ENCODE results near the gene KCNE3. TPM values are rescaled to one million over a fixed set of nuclear protein-coding genes. Genes with fewer than 3 reads are reported as not detected.
"Not testable (repeated sequence)": the region's sequence is repeated elsewhere in the genome, so short reads cannot be mapped to it uniquely, and the experiment has no call there.

Gene KCNE3
- total RNA-seq, 2 donors from 2014 or later = not detected

DNA sequence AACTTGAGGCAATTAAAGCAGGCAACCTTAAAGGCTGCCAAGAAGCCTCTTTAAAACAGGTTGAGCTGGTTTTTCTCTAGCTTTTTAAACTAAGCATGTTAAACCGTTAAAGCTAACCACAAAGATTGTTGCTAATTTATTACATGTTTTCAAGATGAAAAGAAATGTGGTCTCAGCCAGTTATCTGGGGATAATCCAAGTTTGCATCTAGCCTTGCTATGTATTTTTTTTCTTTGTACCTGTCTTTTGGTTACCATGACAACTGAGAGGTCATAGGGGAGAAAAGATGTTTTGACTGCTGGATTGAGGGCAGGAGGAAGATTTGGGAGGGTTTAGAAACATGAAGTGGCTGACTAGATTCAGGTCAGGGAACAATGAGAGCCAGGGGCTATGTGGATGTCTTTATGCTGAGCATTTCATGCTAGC is 50.0 kb downstream of the KCNE3 start:
- Mint-ChIP-seq H3K4me1 (ENCODE audit: low read depth) (peaks cover 34% of the 10 kb centered on the region), H3K4me3 (peak overlapping the region in 1 of 2 donors; percentile 21), H3K36me3 (ENCODE audit: insufficient read depth in 2 of 2) (no peaks in the 10 kb centered on the region), H3K9me3 (no peaks in the 10 kb centered on the region), H3K27ac (no peak overlapping the region), H3K27me3 (ENCODE audit: low read depth) (no peaks in the 10 kb centered on the region)
- DNase-seq (no peak), ATAC-seq (replicated peaks in 1 of 2) (peak; percentile 58 to 80)

GRCh38 chr11:74416974-74417373 is 50.4 kb downstream of the KCNE3 start:
- DNase-seq; ATAC-seq (replicated peaks in 1 of 2); H3K4me3 Mint-ChIP-seq; H3K9me3 Mint-ChIP-seq; H3K36me3 Mint-ChIP-seq (ENCODE audit: insufficient read depth in 2 of 2); H3K27me3 Mint-ChIP-seq (ENCODE audit: low read depth): not testable (repeated sequence)
- H3K4me1 Mint-ChIP-seq (ENCODE audit: low read depth) = peaks cover 37% of the 10 kb centered on the region
- H3K27ac Mint-ChIP-seq = peak overlapping the region; percentile 62

DNA sequence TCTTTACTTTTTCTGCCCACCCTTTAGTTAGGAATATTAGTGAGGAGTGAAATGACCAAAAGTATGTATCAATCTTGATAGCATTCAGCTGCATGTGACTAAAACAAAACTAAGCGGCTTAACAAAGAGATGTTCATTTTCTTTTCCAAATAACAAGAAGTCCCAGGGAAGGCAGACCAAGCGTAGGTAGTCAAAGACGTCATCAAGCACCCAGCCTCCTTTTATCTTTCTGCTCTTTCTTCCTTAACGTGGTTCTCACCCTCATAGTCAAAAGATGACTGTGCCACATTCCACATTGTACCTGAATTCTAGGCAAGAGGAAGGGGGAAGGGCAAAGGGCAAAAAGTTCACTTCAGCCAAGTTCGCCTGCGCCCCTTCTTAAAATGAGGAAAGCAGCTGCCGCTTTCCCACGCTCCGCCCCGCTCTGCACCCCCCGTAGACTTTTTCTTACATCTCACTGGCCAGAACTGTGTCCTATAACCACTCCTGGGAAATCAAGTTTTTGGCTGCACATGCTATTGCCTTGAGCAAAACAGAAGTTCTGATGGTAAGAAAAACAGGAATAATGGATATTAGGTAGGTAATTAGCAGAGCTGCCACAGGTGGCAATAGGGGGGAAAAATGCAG is 54.5 kb downstream of the KCNE3 start:
- no peaks in the 10 kb centered on the region for H3K27me3 Mint-ChIP-seq (ENCODE audit: low read depth)
- ATAC-seq (replicated peaks in 1 of 2) (peak; percentile 17 to 20), DNase-seq (no peak)
- no peak overlapping the region for H3K4me3 Mint-ChIP-seq
- H3K27ac Mint-ChIP-seq = no peak overlapping the region
- no peaks in the 10 kb centered on the region for H3K9me3 Mint-ChIP-seq
- peaks cover 23% of the 10 kb centered on the region for H3K4me1 Mint-ChIP-seq (ENCODE audit: low read depth)
- no peaks in the 10 kb centered on the region for H3K36me3 Mint-ChIP-seq (ENCODE audit: insufficient read depth in 2 of 2)

DNA sequence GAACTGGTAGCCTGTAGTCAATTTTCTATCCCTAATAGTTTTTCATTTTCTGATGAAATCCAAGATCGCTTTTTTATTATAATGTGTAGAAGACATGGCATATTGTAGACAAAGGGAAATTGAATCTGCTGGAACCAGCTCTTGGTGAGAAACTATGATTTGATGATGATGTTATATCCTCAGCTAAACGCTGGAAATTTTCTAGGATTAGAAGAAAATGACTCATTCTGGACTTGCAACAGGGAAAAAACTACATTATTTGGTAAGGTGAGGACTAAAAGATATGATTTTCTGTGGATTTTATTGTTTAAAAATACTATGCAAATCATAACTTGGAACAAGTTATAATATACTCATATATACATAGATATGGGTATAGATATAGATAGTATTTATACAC is 55.0 kb downstream of the KCNE3 start:
- H3K4me3 Mint-ChIP-seq = no peak overlapping the region
- H3K27ac Mint-ChIP-seq = no peak overlapping the region
- H3K4me1 Mint-ChIP-seq (ENCODE audit: low read depth) = peaks cover 18% of the 10 kb centered on the region
- H3K27me3 Mint-ChIP-seq (ENCODE audit: low read depth) = no peaks in the 10 kb centered on the region
- no peaks in the 10 kb centered on the region for H3K9me3 Mint-ChIP-seq
- H3K36me3 Mint-ChIP-seq (ENCODE audit: insufficient read depth in 2 of 2) = no peaks in the 10 kb centered on the region
- DNase-seq = no peak
- ATAC-seq (replicated peaks in 1 of 2) = no peak

DNA sequence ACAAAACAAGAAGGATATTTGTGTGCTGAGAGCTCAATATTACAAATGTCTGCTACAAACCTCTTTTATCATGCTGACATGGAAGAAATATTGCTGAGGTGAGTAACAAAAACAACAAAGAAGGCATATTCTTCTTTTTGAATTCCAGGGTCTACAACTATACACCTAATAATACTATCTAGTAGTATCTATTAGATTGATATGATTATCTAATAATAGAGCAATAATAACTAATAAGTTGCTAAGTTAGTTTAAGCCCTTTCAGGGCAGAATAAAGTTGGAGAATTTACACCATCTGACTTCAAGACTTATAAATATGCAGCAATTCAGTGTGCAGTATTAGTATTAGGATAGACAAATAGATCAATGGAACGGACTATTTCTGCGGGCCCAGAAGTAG is 57.7 kb downstream of the KCNE3 start:
- H3K4me3 Mint-ChIP-seq = no peak overlapping the region
- DNase-seq = no peak
- ATAC-seq (replicated peaks in 1 of 2) = no peak
- no peak overlapping the region for H3K27ac Mint-ChIP-seq
- no peaks in the 10 kb centered on the region for H3K36me3 Mint-ChIP-seq (ENCODE audit: insufficient read depth in 2 of 2)
- no peaks in the 10 kb centered on the region for H3K27me3 Mint-ChIP-seq (ENCODE audit: low read depth)
- H3K4me1 Mint-ChIP-seq (ENCODE audit: low read depth) = peaks cover 11% of the 10 kb centered on the region
- no peaks in the 10 kb centered on the region for H3K9me3 Mint-ChIP-seq

Other genes starting within 250 kb of the KCNE3 start
- not detected for gene P4HA3, start 155.9 kb downstream of the KCNE3 start, total RNA-seq
- 10 to 100 TPM; 12.1 to 16.4 TPM for gene PGM2L1, start 69.1 kb downstream of the KCNE3 start, total RNA-seq
- 1 to 10 TPM; 4.3 to 5.1 TPM for gene LIPT2, start 26.2 kb upstream of the KCNE3 start, total RNA-seq
- gene POLD3, start 125.0 kb upstream of the KCNE3 start, total RNA-seq = 10 to 100 TPM; 57.7 to 63.9 TPM